HepG2 (cell line): ENCODE results near the gene ANKS1A.
"Not testable (repeated sequence)": the region's sequence is repeated elsewhere in the genome, so short reads cannot be mapped to it uniquely, and the experiment has no call there.

Experiments
- FOXK1 ChIP-seq: sonication (generic); formaldehyde crosslinking; IDR thresholded peaks from 2 replicates; pipeline ENCODE4 v1.4.0; 2020; ENCODE audit warnings: low read depth, missing genetic modification reagents, borderline replicate concordance
- ZNF335 ChIP-seq: sonication (generic); formaldehyde crosslinking; IDR thresholded peaks from 2 replicates; pipeline ENCODE4 v1.4.0; 2020; ENCODE audit warnings: missing genetic modification reagents
- TF ChIP-seq, protein P1 (sequence below): sonication (generic); formaldehyde crosslinking; IDR thresholded peaks from 2 replicates; pipeline ENCODE4 v1.4.0; 2020; ENCODE audit warnings: mild to moderate bottlenecking, missing genetic modification reagents

DNA sequence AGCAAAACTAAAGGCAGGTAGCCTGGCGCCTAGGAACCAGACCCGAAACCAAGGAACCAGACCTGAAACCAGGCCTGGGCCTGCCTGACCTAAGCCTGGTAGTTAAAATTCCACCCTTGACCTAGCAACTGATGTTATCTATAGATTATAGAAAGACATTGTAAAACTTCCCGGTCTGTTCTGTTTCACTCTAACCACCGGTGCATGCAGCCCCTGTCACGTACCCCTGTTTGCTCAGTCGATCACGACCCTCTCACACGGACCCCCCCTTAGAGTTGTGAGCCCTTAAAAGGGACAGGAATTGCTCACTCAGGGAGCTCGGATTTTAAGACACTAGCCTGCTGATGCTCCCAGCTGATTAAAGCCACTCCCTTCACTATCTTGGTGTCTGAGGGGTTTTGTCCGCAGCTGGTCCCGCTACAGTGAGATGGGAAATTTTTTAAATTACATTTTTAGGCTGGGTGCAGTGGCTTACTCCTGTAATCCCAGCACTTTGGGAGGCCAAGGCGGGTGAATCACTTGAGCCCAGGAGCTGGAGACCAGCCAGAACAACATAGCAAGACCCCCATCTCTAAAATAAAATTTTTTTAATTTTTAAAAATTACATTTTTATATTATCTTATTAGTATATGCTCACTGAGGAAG is 115.0 kb downstream of the ANKS1A start:
- TF ChIP-seq, protein P1, sequence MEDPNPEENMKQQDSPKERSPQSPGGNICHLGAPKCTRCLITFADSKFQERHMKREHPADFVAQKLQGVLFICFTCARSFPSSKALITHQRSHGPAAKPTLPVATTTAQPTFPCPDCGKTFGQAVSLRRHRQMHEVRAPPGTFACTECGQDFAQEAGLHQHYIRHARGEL (CRISPR knock-in tag) = not testable (repeated sequence)
- not testable (repeated sequence) for TF ChIP-seq ZNF335, FOXK1
